Hepatocyte (in vitro differentiated cells): ENCODE data around the gene EMC1.

ENCODE experiments used
- CTCF ChIP-seq: fragments of 200-600 bp; sonication (generic); IDR thresholded peaks from 2 replicates; pipeline ENCODE4 v1.5.1; 2016; ENCODE audit warnings: antibody characterized with exemption, mild to moderate bottlenecking; ENCODE audit not compliant: poor library complexity
- EZH2 ChIP-seq: fragments of 200-600 bp; sonication (generic); IDR thresholded peaks from 2 replicates; pipeline ENCODE4 v1.6.1; 2016; ENCODE audit warnings: antibody characterized with exemption, mild to moderate bottlenecking, borderline replicate concordance

- TF ChIP-seq CTCF (no peak), EZH2 (no peak)
Measured at GRCh38 chr1:19186001-19186400, 65.3 kb downstream of the EMC1 start.
